Effector memory CD8-positive, alpha-beta T cell (primary cell): ENCODE measurements around the gene PITHD1.
"Not testable (repeated sequence)": the region's sequence is repeated elsewhere in the genome, so short reads cannot be mapped to it uniquely, and the experiment has no call there.

Source experiments
- ATAC-seq: fragments of 150-1000 bp; cut with Tn5 transposase; replicated peaks from 2 replicates; pipeline ENCODE4 v1.10.0; 2021; ENCODE audit warnings: mild to moderate bottlenecking, moderate library complexity
- DNase-seq, 3 experiments: peaks; one replicate each; pipeline ENCODE4 v3.0.0; 2021
- H3K27ac Mint-ChIP-seq, 2 donors: one replicate each; pipeline ENCODE4 v1.8.0; 2022; ENCODE audit warnings: mild to moderate bottlenecking in 2 of 2, mixed read lengths in 2 of 2, moderate library complexity in 2 of 2
- H3K27me3 Mint-ChIP-seq, 2 donors: one replicate each; pipeline ENCODE4 v1.8.0; 2022; ENCODE audit warnings: mixed read lengths in 2 of 2
- H3K36me3 Mint-ChIP-seq: one replicate; pipeline ENCODE4 v1.8.0; 2022; ENCODE audit warnings: mild to moderate bottlenecking, moderate library complexity, mixed read lengths; ENCODE audit not compliant: insufficient read depth
- H3K4me1 Mint-ChIP-seq, 2 donors: one replicate each; pipeline ENCODE4 v1.8.0; 2022; ENCODE audit warnings: low read depth in 2 of 2, mixed read lengths in 2 of 2
- H3K4me3 Mint-ChIP-seq, 2 donors: one replicate each; pipeline ENCODE4 v1.8.0; 2022; ENCODE audit warnings: mild to moderate bottlenecking in 2 of 2, mixed read lengths in 2 of 2, moderate library complexity in 2 of 2
- H3K9me3 Mint-ChIP-seq, 2 donors: one replicate each; pipeline ENCODE4 v1.8.0; 2022; ENCODE audit warnings: mixed read lengths in 2 of 2
- total RNA-seq, 9 experiments: gene quantifications; one replicate each; lab custom pipeline; 2026; lab: John Stamatoyannopoulos, UW

Gene PITHD1
- total RNA-seq: 49.1 to 118 (median 89.1) reads per million in 9 experiments

- peak within 1 kb of the TSS; percentile 84 to 86 for H3K4me3 Mint-ChIP-seq
- no peaks in the 10 kb centered on the region for H3K9me3 Mint-ChIP-seq
These were observed at the start of gene PITHD1 for GRCh38 chr1:23777979-23778814. TSS of gene PITHD1 (plus strand) at chr1:23778418. CDS start at chr1:23778516, 98 bp downstream.

GRCh38 chr1:23732363-23733224 lies 45.6 kb upstream of the PITHD1 start:
- ATAC-seq: no peak
- Mint-ChIP-seq H3K4me1 (peaks cover 0 to 3% of the 10 kb centered on the region in 2 donors), H3K27ac (no peak overlapping the region), H3K4me3 (no peak overlapping the region), H3K36me3 (peaks cover 5% of the 10 kb centered on the region), H3K27me3 (no peaks in the 10 kb centered on the region), H3K9me3 (no peaks in the 10 kb centered on the region)
- DNase-seq: no peak

More at GRCh38 chr1:23777979-23778814, at the start of gene PITHD1:
- DNase-seq (peak; percentile 69 to 77 (median 73)), ATAC-seq (peak; percentile 85)
- peaks cover 34% of the 10 kb centered on the region for H3K36me3 Mint-ChIP-seq
- H3K27me3 Mint-ChIP-seq: no peaks in the 10 kb centered on the region
- H3K27ac Mint-ChIP-seq: peak within 1 kb of the TSS; percentile 92 to 94
- H3K4me1 Mint-ChIP-seq: peaks cover 13 to 25% of the 10 kb centered on the region in 2 donors

DNA sequence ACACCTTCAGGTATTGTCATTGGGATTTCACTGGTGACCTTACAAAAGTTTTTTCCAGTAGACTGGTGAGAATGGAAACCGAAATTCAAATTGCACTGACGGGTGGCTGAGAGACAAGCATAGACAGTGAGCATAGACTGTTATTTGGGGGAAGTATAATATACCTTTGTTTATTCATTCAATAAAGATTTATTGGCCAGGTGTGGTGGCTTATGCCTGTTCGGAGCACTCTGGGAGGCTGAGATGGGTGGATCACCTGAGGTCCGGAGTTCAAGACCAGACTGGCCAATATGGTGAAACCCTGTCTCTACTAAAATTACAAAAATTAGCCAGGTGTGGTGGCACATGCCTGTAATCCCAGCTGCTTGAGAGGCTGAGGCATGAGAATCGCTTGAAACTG lies 44.9 kb upstream of the PITHD1 start:
- H3K27ac Mint-ChIP-seq, H3K4me1 Mint-ChIP-seq, H3K27me3 Mint-ChIP-seq, H3K9me3 Mint-ChIP-seq, DNase-seq, ATAC-seq, H3K4me3 Mint-ChIP-seq, H3K36me3 Mint-ChIP-seq: not testable (repeated sequence)

DNA sequence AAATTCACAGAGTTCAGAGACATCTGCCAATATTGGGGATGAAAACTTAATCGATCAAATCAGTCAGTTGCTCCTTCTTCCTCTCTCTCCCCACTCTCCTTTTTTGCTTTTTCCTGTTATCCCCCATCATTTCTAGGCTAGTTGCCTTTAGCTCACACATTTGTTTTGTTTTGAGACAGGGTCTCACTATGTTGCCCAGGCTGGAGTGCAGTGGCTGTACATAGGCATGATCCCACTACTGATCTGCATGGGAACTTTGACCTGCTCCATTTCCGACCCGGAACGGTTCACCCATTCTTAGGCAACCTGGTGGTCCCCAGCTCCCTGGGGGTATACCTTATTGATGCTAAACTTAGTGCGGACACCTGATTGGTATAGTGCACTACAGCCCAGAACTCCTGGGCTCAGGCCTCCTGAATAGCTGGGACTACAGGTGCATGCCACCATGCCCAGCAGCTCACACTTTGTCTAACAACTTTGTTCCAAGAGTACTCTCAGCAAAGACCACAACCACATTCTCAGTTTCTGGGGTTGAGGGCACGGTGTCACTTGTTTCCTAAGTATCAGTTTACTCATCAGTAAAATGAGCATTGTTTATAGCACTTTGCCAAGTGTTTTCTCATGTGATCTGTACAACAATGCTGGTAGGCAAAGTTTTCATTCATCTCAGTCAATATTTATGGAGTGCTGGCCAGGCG lies 41.6 kb upstream of the PITHD1 start:
- Mint-ChIP-seq H3K36me3 (no peaks in the 10 kb centered on the region), H3K4me1 (no peaks in the 10 kb centered on the region), H3K4me3 (no peak overlapping the region), H3K27me3 (no peaks in the 10 kb centered on the region), H3K27ac (no peak overlapping the region), H3K9me3 (no peaks in the 10 kb centered on the region)
- ATAC-seq (no peak), DNase-seq (no peak)

- peak overlapping the region; percentile 91 to 93 for H3K4me3 Mint-ChIP-seq
- ATAC-seq (no peak), DNase-seq (no peak)
- no peaks in the 10 kb centered on the region for H3K9me3 Mint-ChIP-seq
- no peaks in the 10 kb centered on the region for H3K27me3 Mint-ChIP-seq
- peak overlapping the region in 1 of 2 donors; percentile 83 for H3K27ac Mint-ChIP-seq
- H3K4me1 Mint-ChIP-seq: peaks cover 18 to 28% of the 10 kb centered on the region in 2 donors
- peaks cover 24% of the 10 kb centered on the region for H3K36me3 Mint-ChIP-seq
These were observed 36.6 kb upstream of the PITHD1 start for GRCh38 chr1:23741609-23742008.

GRCh38 chr1:23742670-23743286 lies 35.4 kb upstream of the PITHD1 start:
- Mint-ChIP-seq H3K27me3 (no peaks in the 10 kb centered on the region), H3K4me3 (peak overlapping the region; percentile 91 to 93), H3K36me3 (peaks cover 27% of the 10 kb centered on the region), H3K9me3 (no peaks in the 10 kb centered on the region), H3K4me1 (peaks cover 24 to 37% of the 10 kb centered on the region in 2 donors), H3K27ac (peak overlapping the region; percentile 83 to 97)
- DNase-seq (peak in 1 of 3 experiments; percentile 3), ATAC-seq (peak; percentile 31)

- peak; percentile 94 for ATAC-seq
- H3K36me3 Mint-ChIP-seq: peaks cover 27% of the 10 kb centered on the region
- peak within 1 kb of the TSS; percentile 84 to 97 for H3K27ac Mint-ChIP-seq
- no peaks in the 10 kb centered on the region for H3K27me3 Mint-ChIP-seq
- peak; percentile 65 to 68 (median 65) for DNase-seq
- peaks cover 28 to 37% of the 10 kb centered on the region in 2 donors for H3K4me1 Mint-ChIP-seq
- no peaks in the 10 kb centered on the region for H3K9me3 Mint-ChIP-seq
- peak within 1 kb of the TSS; percentile 91 to 93 for H3K4me3 Mint-ChIP-seq
These were observed 34.7 kb upstream of the PITHD1 start, which contains the start of gene ELOA for GRCh38 chr1:23743287-23744152. TSS of gene ELOA (plus strand) at chr1:23743471. CDS start at chr1:23743504, 33 bp downstream.

- no peaks in the 10 kb centered on the region for H3K9me3 Mint-ChIP-seq
- ATAC-seq: no peak
- DNase-seq: no peak
- no peaks in the 10 kb centered on the region for H3K27me3 Mint-ChIP-seq
- peak overlapping the region; percentile 62 to 84 for H3K27ac Mint-ChIP-seq
- peak overlapping the region; percentile 86 to 90 for H3K4me3 Mint-ChIP-seq
- peaks cover 38% of the 10 kb centered on the region for H3K36me3 Mint-ChIP-seq
- H3K4me1 Mint-ChIP-seq: peaks cover 32 to 37% of the 10 kb centered on the region in 2 donors
These were observed 32.7 kb upstream of the PITHD1 start for GRCh38 chr1:23745515-23745914.

DNA sequence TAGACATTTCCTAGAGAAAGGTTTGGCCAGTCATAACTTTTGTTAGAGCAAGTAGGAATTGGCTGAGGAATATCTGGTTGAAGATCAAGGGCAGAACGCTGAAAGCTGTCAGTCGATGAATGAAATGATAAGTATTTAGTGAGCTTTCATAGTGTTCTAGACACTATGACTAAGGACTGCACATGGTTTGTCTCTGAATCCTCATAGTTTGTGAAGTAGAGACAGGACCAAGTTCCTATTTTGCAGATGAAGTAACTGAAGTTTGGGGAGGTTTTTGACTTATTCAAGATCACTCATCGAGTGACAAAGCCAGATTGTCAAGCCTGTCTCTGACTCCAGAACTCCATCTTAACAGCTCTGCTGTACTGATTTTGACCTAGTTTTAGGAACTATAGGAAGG lies 30.2 kb upstream of the PITHD1 start:
- no peaks in the 10 kb centered on the region for H3K27me3 Mint-ChIP-seq
- no peaks in the 10 kb centered on the region for H3K9me3 Mint-ChIP-seq
- no peak overlapping the region for H3K27ac Mint-ChIP-seq
- DNase-seq: no peak
- no peak overlapping the region for H3K4me3 Mint-ChIP-seq
- ATAC-seq: no peak
- H3K36me3 Mint-ChIP-seq: peaks cover 61% of the 10 kb centered on the region
- peaks cover 25 to 28% of the 10 kb centered on the region in 2 donors for H3K4me1 Mint-ChIP-seq

DNA sequence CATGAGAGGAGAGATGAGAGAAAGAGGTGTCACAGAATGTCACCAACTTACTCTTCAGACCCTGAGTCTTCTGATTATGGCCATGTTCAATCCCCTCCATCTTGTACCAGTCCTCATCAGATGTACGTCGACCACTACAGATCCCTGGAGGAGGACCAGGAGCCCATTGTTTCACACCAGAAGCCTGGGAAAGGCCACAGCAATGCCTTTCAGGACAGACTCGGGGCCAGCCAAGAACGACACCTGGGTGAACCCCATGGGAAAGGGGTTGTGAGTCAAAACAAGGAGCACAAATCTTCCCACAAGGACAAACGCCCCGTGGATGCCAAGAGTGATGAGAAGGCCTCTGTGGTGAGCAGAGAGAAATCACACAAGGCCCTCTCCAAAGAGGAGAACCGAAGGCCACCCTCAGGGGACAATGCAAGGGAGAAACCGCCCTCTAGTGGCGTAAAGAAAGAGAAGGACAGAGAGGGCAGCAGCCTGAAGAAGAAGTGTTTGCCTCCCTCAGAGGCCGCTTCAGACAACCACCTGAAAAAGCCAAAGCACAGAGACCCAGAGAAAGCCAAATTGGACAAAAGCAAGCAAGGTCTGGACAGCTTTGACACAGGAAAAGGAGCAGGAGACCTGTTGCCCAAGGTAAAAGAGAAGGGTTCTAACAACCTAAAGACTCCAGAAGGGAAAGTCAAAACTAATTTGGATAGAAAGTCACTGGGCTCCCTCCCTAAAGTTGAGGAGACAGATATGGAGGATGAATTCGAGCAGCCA lies 27.0 kb upstream of the PITHD1 start:
- Mint-ChIP-seq H3K9me3 (no peaks in the 10 kb centered on the region), H3K36me3 (peaks cover 74% of the 10 kb centered on the region), H3K27me3 (no peaks in the 10 kb centered on the region), H3K4me1 (peaks cover 9 to 17% of the 10 kb centered on the region in 2 donors), H3K27ac (no peak overlapping the region), H3K4me3 (no peak overlapping the region)
- peak; percentile 65 for ATAC-seq
- peak; percentile 18 to 24 (median 19) for DNase-seq

GRCh38 chr1:23751815-23752200 lies 26.4 kb upstream of the PITHD1 start:
- H3K27ac Mint-ChIP-seq: no peak overlapping the region
- H3K36me3 Mint-ChIP-seq: peaks cover 74% of the 10 kb centered on the region
- H3K4me1 Mint-ChIP-seq: peaks cover 7 to 16% of the 10 kb centered on the region in 2 donors
- DNase-seq (no peak), ATAC-seq (no peak)
- no peaks in the 10 kb centered on the region for H3K9me3 Mint-ChIP-seq
- H3K4me3 Mint-ChIP-seq: no peak overlapping the region
- no peaks in the 10 kb centered on the region for H3K27me3 Mint-ChIP-seq
